Caki2 (cell line): ENCODE data around the gene TTF2. TPM values are rescaled to one million over a fixed set of nuclear protein-coding genes. Genes with fewer than 3 reads are reported as not detected.
A peak's percentile ranks its signal among the peaks of the same experiment; 100 is the strongest.
"Not testable (repeated sequence)": the region's sequence is repeated elsewhere in the genome, so short reads cannot be mapped to it uniquely, and the experiment has no call there.

Experiments
- DNase-seq: peaks from one replicate; pipeline ENCODE4 v3.0.0-alpha.2; 2015; ENCODE audit warnings: low read depth
- in situ Hi-C: cut with HindIII; loops from 2 replicates; pipeline ENCODE4 v1.10.0; 2016; ENCODE audit warnings: low sequenced_read_pairs, low pct_unique_long_range_greater_than_20kb, mixed read lengths
- total RNA-seq: library from RNA; depleted of rRNA; stranded (reverse); fragments of >200 nt; shearing (Covaris generic); gene quantifications from 2 replicates; pipeline ENCODE4 v1.2.3, GENCODE V29; 2014; ENCODE audit warnings: low replicate concordance

TTF2 gene
- total RNA-seq, 1 experiment from 2014 or later, result 4.2 TPM

DNA sequence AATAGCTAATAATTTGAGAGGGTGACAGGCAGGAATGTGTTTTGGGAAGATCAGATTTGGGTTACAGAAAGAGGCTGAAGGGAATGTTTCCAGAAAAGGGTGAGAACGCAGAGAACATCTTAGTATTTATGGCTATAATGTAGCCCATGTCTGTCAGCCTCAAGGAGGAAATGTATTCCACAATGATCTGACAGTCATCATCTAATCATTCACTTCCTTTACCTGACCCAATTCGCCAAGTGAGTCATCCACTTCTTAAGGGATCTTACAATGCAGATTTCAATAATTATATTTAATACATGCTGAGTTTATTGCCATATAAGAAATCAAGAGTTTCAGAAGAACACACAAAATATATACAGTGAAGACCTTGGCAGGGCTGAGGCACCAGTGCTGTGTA is 50.6 kb downstream of the TTF2 start:
- in situ Hi-C loops, result no loop called here

DNA sequence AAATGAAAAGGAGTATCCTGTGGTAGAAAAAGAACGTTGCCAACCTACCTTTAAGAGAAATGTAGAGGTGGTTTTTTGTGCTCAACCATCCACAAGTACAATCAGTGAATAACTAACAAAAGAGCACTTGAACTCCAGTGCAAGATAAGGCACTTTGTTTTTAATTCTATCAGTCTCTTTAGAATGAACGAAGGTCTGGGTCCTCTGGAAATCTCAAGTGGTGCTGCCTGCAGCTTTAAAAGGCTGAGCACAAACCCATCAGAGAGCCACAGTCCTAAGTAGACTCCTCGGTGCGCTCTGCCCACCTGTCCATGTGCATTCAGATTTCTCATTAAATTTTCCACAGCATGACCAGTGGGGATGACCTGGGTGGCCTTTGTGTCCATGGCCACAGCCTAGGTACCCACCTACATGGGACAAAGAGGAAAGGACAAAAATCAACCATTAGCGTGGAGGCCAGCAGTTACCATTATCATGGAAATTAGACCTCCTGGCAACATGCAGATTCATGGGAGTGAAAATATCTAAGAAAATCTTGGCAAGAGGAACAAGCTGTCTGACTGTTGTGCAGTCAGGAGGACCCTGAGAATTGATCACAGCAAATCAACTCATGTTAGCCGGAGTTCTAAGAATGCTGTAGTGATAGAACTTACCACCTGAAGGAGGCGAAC is 52.1 kb downstream of the TTF2 start:
- no peak for DNase-seq
- in situ Hi-C loops, result no loop called here

More for the DNA sequence above, 50.6 kb downstream of the TTF2 start:
- no peak for DNase-seq

GRCh38 chr1:117113199-117113598 is 53.1 kb downstream of the TTF2 start:
- no peak for DNase-seq
- in situ Hi-C loops, result no loop called here

GRCh38 chr1:117114877-117115276 is 54.8 kb downstream of the TTF2 start:
- in situ Hi-C loops, result no loop called here
- DNase-seq, result no peak

DNA sequence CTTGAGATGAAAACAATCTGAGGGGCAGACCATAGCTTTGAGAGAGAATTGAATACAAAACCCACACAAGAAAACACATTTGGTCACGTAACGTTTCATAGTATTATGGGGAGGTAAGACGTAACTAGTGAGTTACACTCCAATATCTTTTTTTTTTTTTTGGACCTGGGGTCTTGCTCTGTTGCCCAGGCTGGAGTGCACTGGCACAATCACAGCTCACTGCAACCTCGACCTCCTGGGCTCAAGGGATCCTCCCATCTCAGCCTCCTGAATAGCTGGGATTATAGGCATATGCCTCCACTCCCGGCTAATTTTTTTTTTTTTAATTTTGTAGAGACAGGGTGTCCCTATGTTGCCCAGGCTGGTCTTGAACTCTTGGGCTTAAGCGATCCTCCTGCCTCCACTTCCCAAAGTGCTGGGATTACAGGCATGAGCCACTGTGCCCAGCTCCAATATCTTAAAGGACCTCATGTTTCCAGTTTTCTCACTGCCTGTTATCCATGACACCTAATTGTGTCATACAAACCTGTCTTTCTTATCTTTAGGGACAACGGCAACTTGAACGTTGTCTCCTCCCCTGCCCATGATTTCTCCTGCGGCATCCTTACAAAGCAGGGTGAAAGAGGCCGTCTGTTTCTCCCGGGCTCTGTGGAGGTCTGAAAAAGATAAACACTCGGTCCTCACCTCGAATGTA is 56.1 kb downstream of the TTF2 start:
- no peak for DNase-seq
- in situ Hi-C loops, result no loop called here

DNA sequence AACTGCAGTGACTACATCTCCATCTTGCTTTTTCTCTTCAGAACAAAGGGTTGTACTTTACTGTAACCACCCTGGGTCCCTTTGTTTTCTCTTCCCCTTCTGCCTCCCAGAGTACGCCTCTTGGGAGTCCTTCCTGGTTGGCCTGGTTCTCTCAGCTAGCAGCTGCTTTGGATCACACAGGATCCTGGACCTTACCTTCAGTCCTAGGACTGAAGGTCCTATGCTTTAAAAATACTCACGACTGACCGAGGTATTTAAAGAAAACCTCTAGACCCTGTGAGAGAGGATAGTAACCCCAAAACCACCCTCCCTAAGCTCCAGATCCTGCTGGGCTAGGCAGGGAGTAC is 56.6 kb downstream of the TTF2 start:
- in situ Hi-C loops, result no loop called here
- no peak for DNase-seq

DNA sequence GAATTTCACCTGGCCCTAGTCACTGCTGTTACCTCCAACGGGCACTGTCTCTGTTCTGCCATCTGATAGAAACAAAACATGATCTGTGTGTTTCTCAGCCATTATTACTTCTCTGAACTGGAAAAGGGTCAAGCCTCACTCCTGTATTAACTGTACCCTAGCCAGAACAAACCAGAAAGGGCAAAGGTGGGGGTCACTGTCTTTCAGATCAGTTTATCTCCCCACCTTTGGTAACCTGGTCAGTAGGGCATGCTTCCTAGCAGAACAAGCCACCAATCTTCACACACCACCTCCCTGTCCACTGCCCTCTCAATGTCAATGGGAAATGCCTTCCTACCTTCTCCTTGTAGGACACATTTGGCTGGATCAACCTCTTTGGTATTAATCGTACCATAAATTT is 57.6 kb downstream of the TTF2 start:
- DNase-seq, result no peak
- in situ Hi-C loops, result no loop called here

GRCh38 chr1:117118137-117118536 is 58.0 kb downstream of the TTF2 start:
- DNase-seq, result no peak
- in situ Hi-C loops, result no loop called here

- in situ Hi-C loops, DNase-seq: not testable (repeated sequence)
These were observed 59.0 kb downstream of the TTF2 start for GRCh38 chr1:117119144-117119543.

DNA sequence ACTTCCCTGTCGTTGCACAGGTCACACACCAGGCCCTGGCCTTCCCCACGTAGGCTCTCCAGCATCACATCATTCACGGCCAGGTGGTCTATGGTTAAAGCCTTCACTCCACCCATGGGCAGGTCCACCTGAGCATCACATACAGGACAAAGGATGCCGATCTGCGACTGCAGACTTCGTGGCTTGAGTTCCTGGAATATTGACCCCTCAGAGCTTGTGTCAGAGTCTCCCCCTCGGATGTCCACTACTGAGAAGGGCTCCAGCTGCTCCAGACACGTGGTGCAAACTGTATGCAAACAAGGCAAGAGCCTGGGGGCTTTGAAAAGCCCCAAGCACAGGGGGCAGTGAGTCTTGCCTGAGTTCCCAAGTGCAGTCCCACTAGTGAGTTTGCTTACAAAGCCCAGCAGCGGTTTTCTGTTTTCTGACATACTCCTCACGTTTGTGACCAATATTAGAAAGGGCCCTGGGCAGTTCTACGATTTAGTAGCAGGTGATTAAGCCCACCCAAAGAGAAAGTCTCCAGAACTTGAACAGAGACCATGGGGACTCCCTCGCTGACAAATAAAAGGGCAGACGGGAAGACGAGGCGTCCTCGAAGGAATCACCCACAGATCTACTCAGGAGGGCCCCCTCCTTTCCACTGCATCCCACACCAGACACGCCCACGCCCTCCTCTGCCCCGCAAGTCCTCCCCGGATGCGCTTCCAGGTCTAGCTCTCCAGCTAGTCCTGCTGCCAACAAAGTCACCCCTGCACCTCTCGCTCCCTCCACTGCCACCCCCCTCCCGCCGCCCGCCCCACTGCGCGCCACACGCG is 60.9 kb downstream of the TTF2 start:
- peak; percentile 12 for DNase-seq

GRCh38 chr1:117121589-117122329 is 61.6 kb downstream of the TTF2 start, which contains the start of gene TRIM45:
Gene TRIM45, minus strand, starts transcription at chr1:117121749. Its CDS starts 548 bp downstream, at chr1:117121201.
- DNase-seq, result peak; percentile 96
- in situ Hi-C loops, result no loop called here

More for the DNA sequence above, 60.9 kb downstream of the TTF2 start:
- in situ Hi-C loops, result no loop called here

DNA sequence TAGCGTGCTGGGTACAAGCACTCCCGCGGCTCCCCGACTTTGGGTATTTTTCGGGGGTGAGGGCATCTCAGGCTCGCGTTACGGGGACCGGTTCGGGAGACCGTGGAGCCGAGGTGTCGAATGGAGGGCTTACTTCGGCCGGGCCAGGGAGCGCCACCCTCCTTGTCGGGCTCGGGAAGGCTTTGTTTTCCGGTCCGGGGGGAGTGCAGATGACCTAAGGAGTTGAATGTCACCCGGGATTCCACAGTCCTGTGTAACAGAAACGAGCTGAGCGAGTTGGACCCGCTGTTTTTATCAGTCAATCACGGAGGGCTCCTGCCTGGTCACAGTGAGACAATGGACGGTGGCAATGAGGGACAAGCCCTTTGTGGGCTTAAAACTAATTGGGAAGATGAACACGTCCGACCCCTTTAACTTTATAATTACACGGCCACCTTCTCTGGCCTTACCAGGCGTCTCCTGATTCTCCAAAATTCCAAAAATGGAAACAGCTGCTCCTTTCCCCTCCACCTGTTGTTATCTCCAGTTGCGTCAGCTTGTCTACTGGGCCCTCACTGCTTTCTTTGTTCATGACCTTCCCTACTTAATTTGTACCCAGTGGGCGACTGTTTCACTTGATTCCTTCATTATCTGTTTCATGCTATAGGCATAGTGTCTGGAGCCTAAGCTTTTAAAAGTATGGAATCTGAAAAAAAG is 62.4 kb downstream of the TTF2 start:
- DNase-seq, result no peak
- in situ Hi-C loops, result no loop called here

- in situ Hi-C loops, result no loop called here
- no peak for DNase-seq
These were observed 63.1 kb downstream of the TTF2 start for GRCh38 chr1:117123274-117123673.

GRCh38 chr1:117124661-117125060 is 64.5 kb downstream of the TTF2 start:
- DNase-seq, result no peak
- in situ Hi-C loops, result no loop called here

- in situ Hi-C loops, result no loop called here
- DNase-seq, result no peak
These were observed 67.7 kb downstream of the TTF2 start for GRCh38 chr1:117127795-117128194.

- in situ Hi-C loops, result no loop called here
- DNase-seq, result peak; percentile 35
These were observed 68.4 kb downstream of the TTF2 start for GRCh38 chr1:117128323-117129079.

- in situ Hi-C loops, result no loop called here
These were observed 70.4 kb downstream of the TTF2 start for GRCh38 chr1:117130526-117130925.

More at GRCh38 chr1:117130526-117130925, 70.4 kb downstream of the TTF2 start:
- no peak for DNase-seq
